GM19455 (cell line): ENCODE results near the gene ZNF146.
"Not testable (repeated sequence)": the region's sequence is repeated elsewhere in the genome, so short reads cannot be mapped to it uniquely, and the experiment has no call there.

ENCODE experiments used
- ATAC-seq: cut with Tn5 transposase; IDR thresholded peaks from one replicate; pipeline ENCODE4 v1.9.1; 2021; ENCODE audit not compliant: unreplicated experiment

ZNF146 gene

DNA sequence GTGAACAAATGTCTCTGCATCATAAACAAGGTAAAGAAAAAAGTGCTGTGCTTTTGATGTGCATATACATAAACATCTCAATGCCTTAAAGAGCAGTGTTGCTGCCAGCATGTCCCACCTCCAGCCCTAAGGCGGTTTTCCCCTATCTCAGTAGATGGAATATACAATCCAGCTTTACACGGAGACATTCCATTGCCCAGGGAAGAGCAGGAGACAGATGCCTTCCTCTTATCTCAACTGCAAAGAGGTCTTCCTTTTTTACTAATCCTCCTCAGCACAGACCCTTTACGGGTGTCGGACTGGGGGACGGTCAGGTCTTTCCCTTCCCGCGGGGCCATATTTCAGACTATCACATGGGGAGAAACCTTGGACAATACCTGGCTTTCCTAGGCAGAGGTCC, 18.7 kb downstream of the ZNF146 start:
- ATAC-seq = not testable (repeated sequence)

GRCh38 chr19:36236304-36236945, 21.5 kb downstream of the ZNF146 start:
- no peak for ATAC-seq

- ATAC-seq = no peak
Observed at GRCh38 chr19:36236946-36237310, 22.0 kb downstream of the ZNF146 start.

DNA sequence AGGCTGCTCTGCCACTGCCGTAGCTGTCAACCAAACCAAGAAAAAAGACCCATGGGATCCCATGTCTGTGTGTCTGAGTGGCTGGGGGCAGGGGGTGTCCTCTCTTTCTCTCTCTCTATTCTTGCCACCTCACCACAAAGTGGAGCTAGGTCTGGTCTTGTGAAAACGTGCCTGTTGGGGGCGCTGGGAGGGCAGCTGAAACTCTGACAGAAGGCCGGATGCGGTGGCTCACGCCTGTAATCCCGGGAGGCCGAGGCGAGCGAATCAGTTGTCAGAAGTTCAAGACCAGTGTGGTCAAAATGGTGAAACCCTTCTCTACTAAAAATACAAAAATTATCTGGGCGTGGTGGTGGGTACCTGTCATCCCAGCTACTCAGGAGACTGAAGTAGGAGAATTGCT, 29.2 kb downstream of the ZNF146 start:
- no peak for ATAC-seq

DNA sequence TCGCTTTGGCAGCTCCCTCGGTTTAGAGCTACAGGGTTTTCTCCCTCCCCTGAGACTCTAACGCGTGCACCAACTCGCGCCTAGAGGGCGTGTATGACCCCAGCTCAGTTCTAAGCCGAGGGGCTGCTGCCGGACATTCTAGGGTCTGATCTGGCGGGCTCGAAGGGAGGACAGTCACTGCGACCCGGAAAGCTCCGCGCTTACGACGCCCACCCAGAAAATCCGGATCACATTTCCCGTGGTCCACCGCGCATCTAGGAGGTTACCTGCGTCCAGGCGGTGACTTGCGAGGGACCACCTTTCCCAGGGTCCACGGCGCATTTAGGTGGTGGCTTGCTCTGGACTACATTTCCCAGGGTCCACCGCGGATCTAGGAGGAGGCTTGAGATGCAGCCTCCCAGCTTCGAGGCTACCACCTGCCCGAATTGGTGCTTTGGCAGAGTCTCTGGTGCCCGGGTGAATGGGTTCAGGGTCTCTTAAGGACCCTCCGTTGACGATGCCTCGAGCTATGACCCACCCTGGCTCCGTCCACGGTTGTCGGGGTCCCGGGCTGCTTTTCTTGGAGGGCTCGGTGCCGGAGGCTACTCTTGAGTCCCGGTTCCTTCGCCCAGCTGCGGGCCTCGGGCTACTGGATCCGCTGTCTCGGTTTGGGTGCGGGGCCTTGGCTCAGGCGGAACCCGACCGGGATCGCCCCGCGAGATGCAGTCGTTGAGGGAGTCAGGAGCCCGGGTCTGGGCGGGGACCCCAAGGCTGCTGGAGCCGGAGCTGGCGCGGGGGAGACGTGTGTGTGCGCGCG, 30.5 kb downstream of the ZNF146 start:
- ATAC-seq = no peak

- ATAC-seq = no peak
Observed at GRCh38 chr19:36246006-36246481, 31.1 kb downstream of the ZNF146 start.

DNA sequence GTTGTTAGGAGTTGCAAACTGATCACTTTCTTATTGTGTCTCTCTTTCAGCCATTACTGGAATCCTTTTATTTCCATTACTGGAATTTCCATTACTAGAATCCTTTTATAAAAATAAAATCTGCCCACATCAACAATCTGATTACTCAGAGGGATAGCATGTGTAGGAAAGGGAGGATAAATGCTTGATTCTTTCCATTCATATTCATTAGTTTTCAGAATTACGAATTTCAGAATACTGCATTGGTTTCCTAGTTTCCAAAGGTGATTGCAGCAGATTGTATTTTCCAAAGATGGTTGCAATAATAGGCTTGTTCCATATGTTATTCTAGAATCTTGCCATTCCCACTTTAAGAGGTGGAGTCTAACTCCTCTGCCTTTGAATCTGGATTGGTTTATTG, 37.1 kb downstream of the ZNF146 start:
- no peak for ATAC-seq

GRCh38 chr19:36254848-36255247, 39.9 kb downstream of the ZNF146 start:
- no peak for ATAC-seq

- ATAC-seq = no peak
Observed at GRCh38 chr19:36255316-36255715, 40.4 kb downstream of the ZNF146 start.

- no peak for ATAC-seq
Observed at GRCh38 chr19:36256064-36256463, 41.2 kb downstream of the ZNF146 start.

DNA sequence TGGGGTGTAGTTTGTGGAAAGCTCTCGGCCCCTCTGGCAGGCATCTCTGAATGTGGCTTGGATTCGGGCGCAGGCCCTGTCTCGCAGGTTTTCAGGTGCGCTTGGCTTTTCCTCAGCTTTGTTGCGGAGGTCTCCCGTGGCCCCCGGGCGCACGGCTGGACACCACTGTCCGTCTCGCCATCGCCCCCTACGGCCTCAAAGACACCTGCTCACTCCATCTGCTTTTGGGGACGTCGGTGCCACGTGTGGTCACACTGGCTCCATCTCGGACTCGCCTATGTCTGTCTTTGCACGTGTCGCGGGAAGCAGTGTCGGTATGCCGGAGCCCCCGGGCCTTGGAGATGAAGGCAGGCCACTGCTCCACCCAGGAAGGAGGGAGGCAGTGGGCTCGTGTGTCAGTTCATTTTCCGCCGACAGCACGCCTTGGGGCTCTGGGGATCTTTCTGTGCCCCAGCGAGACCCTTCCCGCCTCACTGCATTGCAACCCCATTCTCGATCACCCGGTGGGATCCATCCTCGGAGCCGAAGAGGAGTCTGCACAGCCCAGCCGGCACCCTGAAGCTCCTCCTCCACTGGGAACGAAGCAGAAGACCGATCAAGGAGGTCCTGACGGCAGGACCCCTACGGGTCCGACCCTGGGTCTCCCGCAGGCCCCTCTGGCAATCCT, 42.1 kb downstream of the ZNF146 start:
- ATAC-seq = no peak

DNA sequence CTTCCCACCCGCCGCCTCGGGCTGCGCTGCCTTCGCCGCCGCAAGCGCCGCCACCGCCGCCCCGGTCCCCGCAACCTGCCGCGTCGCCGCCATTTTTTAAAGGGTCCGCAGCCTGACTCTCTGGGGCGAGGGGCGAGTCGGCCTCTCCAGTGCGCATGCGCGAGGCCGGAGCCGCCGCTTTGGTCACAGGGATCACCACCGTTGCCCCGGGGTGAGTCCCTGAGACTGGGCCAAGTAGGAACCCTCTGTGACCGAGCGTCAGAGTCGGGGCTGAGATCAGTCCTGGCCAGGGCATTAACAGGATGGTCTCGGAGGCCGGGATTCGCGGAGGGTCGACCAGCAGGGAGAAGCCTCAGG, 42.6 kb downstream of the ZNF146 start:
- no peak for ATAC-seq

DNA sequence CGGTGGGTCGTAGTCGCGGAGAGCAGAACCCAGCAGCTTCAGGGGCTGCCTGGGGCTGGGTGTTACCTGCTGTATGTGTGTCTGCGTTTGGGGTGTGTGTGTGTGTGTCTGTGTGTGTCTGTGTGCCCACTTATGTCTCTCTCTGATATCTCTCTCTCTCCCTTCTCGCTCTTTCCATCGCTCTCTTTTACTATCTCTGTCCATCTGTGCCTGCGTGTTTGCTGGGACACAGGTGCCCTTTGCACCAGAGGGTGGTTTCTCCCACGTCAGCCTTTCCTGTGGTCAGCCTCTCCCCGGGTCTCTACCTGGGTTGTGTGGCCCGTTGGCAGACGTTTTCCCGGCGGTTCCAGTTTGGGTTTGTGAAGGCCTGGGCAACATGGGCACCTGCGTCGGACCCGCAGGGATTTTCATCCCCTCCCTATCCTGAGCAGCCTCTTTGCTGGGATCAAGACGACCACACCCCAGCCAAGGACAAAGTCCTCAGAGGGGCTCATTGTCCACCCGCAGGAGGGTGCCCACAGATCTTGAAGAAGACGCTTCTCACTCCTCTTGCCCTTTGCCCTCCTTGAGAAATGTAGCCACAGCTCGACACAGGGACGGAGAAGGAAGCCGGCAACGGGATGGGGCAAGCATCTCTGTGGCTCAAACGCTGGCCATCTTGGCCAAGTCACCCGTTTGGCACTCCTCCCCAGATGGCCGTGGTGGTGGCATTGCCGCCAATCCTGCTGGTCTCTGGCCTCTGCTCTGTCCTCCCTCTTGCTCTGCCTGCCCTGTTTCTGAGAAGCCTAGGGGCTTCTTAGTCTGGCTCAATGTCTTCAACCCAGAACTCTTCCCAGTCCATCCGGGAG, 43.3 kb downstream of the ZNF146 start:
- ATAC-seq = no peak

DNA sequence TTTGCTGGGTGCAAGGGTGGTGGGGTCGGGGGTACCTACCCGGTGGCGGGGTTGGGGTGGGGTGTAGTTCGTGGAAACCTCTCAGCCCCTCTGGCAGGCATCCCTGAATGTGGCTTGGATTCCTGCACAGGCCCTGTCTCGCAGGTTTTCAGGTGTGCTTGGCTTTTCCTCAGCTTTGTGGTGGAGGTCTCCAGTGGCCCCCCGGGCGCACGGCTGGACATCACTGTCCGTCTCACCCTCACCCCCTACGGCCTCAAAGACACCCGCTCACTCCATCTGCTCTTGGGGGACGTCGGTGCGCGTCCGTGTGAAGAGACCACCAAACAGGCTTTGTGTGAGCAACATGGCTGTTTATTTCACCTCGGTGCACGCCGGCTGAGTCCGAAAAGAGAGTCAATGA, 44.3 kb downstream of the ZNF146 start:
- no peak for ATAC-seq

DNA sequence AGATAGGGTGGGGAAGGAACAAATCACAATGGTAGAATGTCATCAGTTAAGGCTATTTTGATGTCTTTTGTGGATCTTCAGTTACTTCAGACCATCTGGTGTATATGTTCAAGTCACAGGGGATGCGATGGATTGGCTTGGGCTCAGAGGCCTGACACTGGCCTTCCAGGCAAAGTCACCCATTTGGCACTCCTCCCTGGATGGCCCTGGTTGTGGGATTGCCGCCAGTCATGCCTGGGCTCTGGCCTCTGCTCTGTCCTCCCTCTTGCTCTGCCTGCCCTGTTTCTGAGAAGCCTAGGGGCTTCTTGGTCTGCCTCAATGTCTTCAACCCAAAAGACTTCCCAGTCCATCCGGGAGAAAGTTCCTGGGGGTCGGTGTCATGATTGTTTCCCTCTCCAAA, 50.2 kb downstream of the ZNF146 start:
- ATAC-seq = no peak

- ATAC-seq = no peak
Observed at GRCh38 chr19:36265856-36266374, 51.0 kb downstream of the ZNF146 start.

GRCh38 chr19:36266375-36266961, 51.6 kb downstream of the ZNF146 start:
- ATAC-seq = no peak

- ATAC-seq = no peak
Observed at GRCh38 chr19:36267061-36267845, 52.3 kb downstream of the ZNF146 start.

- not testable (repeated sequence) for ATAC-seq
Observed at GRCh38 chr19:36268081-36268480, 53.2 kb downstream of the ZNF146 start.

DNA sequence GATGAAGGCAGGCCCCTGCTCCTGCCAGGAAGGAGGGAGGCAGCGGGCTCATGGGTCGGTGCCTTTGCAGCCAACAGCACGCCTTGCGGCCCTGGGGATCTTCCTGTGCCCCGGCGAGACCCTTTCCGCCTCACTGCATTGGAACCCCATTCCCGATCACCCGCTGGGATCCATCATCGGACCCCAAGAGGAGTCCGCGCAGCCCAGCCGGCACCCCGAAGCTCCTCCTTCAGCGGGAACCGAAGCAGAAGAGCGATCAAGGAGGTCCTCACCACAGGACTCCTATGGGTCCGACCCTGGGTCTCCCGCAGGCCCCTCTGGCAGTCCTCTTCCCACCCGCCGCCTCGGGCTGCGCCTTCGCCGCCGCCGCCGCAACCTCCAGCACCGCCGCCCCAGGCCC, 53.7 kb downstream of the ZNF146 start:
- ATAC-seq = not testable (repeated sequence)
